HepG2 (cell line): ENCODE measurements around the gene CD7. TPM values are rescaled to one million over a fixed set of nuclear protein-coding genes. Genes with fewer than 3 reads are reported as not detected.

ENCODE experiments used
- ATAC-seq: fragments of 200-7000 bp; cut with Tn5 transposase; 3 replicates; pipeline ENCODE4 v1.9.1; 2020; ENCODE audit warnings: mild to moderate bottlenecking, moderate library complexity
- BruUV-seq: library from RNA; stranded (reverse); fragments of 400-500 nt; replicated peaks from 2 replicates; lab custom pipeline; 2021; lab: Mats Ljungman, UMichigan
- CTCF ChIA-PET: fragments of 300-600 bp; formaldehyde crosslinking; extraction: SDS; loops from one replicate; lab custom pipeline; 2021; ENCODE audit warnings: low total read pairs, inconsistent platforms, low intra/inter-chr PET ratio; lab: Yijun Ruan, JAX
- POLR2A ChIA-PET: fragments of 350-600 bp; sonication (Branson Sonifier 250); formaldehyde crosslinking; loops from one replicate; lab custom pipeline; 2020; ENCODE audit warnings: antibody characterized with exemption, inconsistent platforms; lab: Yijun Ruan, JAX
- DNase-seq: peaks from one replicate; pipeline ENCODE4 v3.0.0-alpha.2; 2015; ENCODE audit warnings: low spot score
- FAIRE-seq: peaks from 3 replicates; lab custom pipeline; 2011; peaks lifted over from hg19 to GRCh38; lab: Jason Lieb, UNC
- H2AFZ ChIP-seq: one replicate; pipeline ENCODE4 v1.6.1; 2011; ENCODE audit warnings: low read length, inconsistent platforms
- H3K27ac ChIP-seq: fragments of 300-600 bp; 3 replicates; pipeline ENCODE4 v1.8.0; 2011; ENCODE audit warnings: mixed run types, mild to moderate bottlenecking, mixed read lengths, low read length, inconsistent platforms; ENCODE audit not compliant: insufficient read depth; ENCODE audit errors: extremely low read length
- H3K27me3 ChIP-seq, 2 experiments: fragments of 200-600 bp in 1 of 2; 2 replicates in 1 of 2; 3 replicates in 1 of 2; pipeline versions ENCODE4 v1.6.0 to v1.8.0; 2011; ENCODE audit warnings: low read length in 2 of 2, mild to moderate bottlenecking in 2 of 2, moderate library complexity in 2 of 2, inconsistent platforms in 1 of 2; ENCODE audit not compliant: insufficient read depth in 2 of 2, control insufficient read depth in 1 of 2
- H3K36me3 ChIP-seq, 2 experiments: fragments of 200-600 bp in 1 of 2; replicated peaks in 1 of 2; 2 replicates in 1 of 2; 3 replicates in 1 of 2; pipeline versions ENCODE4 v1.5.1 to v1.8.0; 2011; ENCODE audit warnings: low read length in 2 of 2, inconsistent platforms in 1 of 2; ENCODE audit not compliant: insufficient read depth in 2 of 2, control insufficient read depth in 1 of 2
- H3K4me1 ChIP-seq: 2 replicates; pipeline ENCODE4 v1.5.1; 2012; ENCODE audit warnings: low read length, inconsistent platforms; ENCODE audit not compliant: insufficient read depth
- H3K4me2 ChIP-seq: 2 replicates; pipeline ENCODE4 v1.6.0; 2011; ENCODE audit warnings: low read depth, low read length, inconsistent platforms
- H3K4me3 ChIP-seq, 3 experiments: fragments of 200-600 bp in 1 of 3; sonication (generic), shearing (Covaris generic) in 1 of 3; replicated peaks in 1 of 3; 2 replicates each; pipeline ENCODE4 v1.5.1; 2011 to 2016; ENCODE audit warnings: low read length in 3 of 3, inconsistent platforms in 2 of 3, low read depth in 2 of 3, mild to moderate bottlenecking in 2 of 3, control low read depth in 1 of 3, mixed read lengths in 1 of 3; ENCODE audit not compliant: insufficient read depth in 1 of 3
- H3K79me2 ChIP-seq: one replicate; pipeline ENCODE4 v1.6.1; 2011; ENCODE audit warnings: low read length, inconsistent platforms; ENCODE audit not compliant: insufficient read depth
- H3K9ac ChIP-seq: 2 replicates; pipeline ENCODE4 v1.6.0; 2011; ENCODE audit warnings: mild to moderate bottlenecking, low read depth, low read length, inconsistent platforms; ENCODE audit not compliant: insufficient read depth
- H3K9me3 ChIP-seq: 2 replicates; pipeline ENCODE4 v1.5.1; 2012; ENCODE audit warnings: mild to moderate bottlenecking, low read length
- H4K20me1 ChIP-seq: 2 replicates; pipeline ENCODE4 v1.6.0; 2011; ENCODE audit warnings: inconsistent platforms, mild to moderate bottlenecking, low read length, moderate library complexity; ENCODE audit not compliant: insufficient read depth
- ASH2L ChIP-seq: fragments of 300-600, 200-600 bp; sonication (generic); IDR thresholded peaks from 2 replicates; pipeline ENCODE4 v1.7.0; 2017; ENCODE audit warnings: low read depth, mild to moderate bottlenecking, moderate library complexity, mixed read lengths, low read length; ENCODE audit not compliant: insufficient read length
- ETV5 ChIP-seq: IDR thresholded peaks from 2 replicates; pipeline ENCODE4 v1.6.1; 2018; ENCODE audit warnings: missing biosample characterization, missing genetic modification reagents, inconsistent platforms, borderline replicate concordance
- NBN ChIP-seq: fragments of 450-650 bp; conservative IDR thresholded peaks from 2 replicates; pipeline ENCODE4 v1.6.1; 2017
- NCOA5 ChIP-seq: sonication (generic); formaldehyde crosslinking; IDR thresholded peaks from 2 replicates; pipeline ENCODE4 v1.4.0; 2020; ENCODE audit warnings: missing genetic modification reagents
- NFIC ChIP-seq: IDR thresholded peaks from 2 replicates; pipeline ENCODE4 v1.6.1; 2012; ENCODE audit warnings: mild to moderate bottlenecking, low read length, inconsistent platforms
- NFKBIZ ChIP-seq: IDR thresholded peaks from 2 replicates; pipeline ENCODE4 v1.6.1; 2018; ENCODE audit warnings: missing genetic modification reagents, missing compliant biosample characterization
- PHF20 ChIP-seq: sonication (generic); formaldehyde crosslinking; IDR thresholded peaks from 2 replicates; pipeline ENCODE4 v1.5.0; 2020; ENCODE audit warnings: mild to moderate bottlenecking, missing genetic modification reagents
- POLR2G ChIP-seq: fragments of 200-400 bp; formaldehyde crosslinking; IDR thresholded peaks from 2 replicates; pipeline ENCODE4 v1.6.1; 2018; ENCODE audit warnings: mild to moderate bottlenecking, low read depth, low read length, moderate library complexity
- RBFOX2 ChIP-seq: fragments of 200-400 bp; formaldehyde crosslinking; IDR thresholded peaks from 2 replicates; pipeline ENCODE4 v1.6.1; 2017; ENCODE audit warnings: low read depth, mild to moderate bottlenecking, low read length
- XRCC5 ChIP-seq: fragments of 200-400 bp; formaldehyde crosslinking; optimal IDR thresholded peaks from 2 replicates; pipeline ENCODE3; 2017; ENCODE audit warnings: mild to moderate bottlenecking, low read length
- YY1 ChIP-seq: IDR thresholded peaks from 2 replicates; pipeline ENCODE4 v1.6.1; 2011; ENCODE audit warnings: low read length, low read depth, moderate library complexity, mild to moderate bottlenecking; ENCODE audit not compliant: insufficient read depth, insufficient replicate concordance
- ZNF580 ChIP-seq: IDR thresholded peaks from 2 replicates; pipeline ENCODE4 v1.6.1; 2016; ENCODE audit warnings: low read depth, borderline replicate concordance
- ZNF703 ChIP-seq: sonication (generic); formaldehyde crosslinking; IDR thresholded peaks from 2 replicates; pipeline ENCODE4 v1.5.1; 2020; ENCODE audit warnings: missing genetic modification reagents, mild to moderate bottlenecking, moderate library complexity, borderline replicate concordance
- WGBS: methylation state at CpG from one replicate; pipeline ENCODE4 v1.1.6; 2017; ENCODE audit warnings: low lambda C conversion rate; 5-methylcytosine and 5-hydroxymethylcytosine counted together
- in situ Hi-C: cut with HindIII; loops from 2 replicates; pipeline ENCODE4 v1.10.0; 2017; ENCODE audit warnings: low pct_unique_long_range_greater_than_20kb; ENCODE audit not compliant: extremely low pct_ligation_motif_present
- intact Hi-C: fragments of 100-400 bp; cut with micrococcal nuclease; formaldehyde crosslinking; loops from one replicate; pipeline ENCODE4 v1.10.0; 2022; ENCODE audit not compliant: unreplicated experiment
- polyA plus RNA-seq, 8 experiments: library from polyadenylated mRNA; depleted of rRNA in 3 of 8; stranded (reverse) in 7 of 8; unstranded in 1 of 8; fragments of >200 nt; fragmentation: Illumina TruSeq in 4 of 8; extraction: Trizol in 4 of 8; gene quantifications; 2 replicates each; pipeline versions ENCODE4 v1.2.1 to v1.2.3, GENCODE V29; 2011 to 2016; ENCODE audit warnings: low read depth in 4 of 8, missing spikeins in 1 of 8, mixed read lengths in 1 of 8; ENCODE audit not compliant: insufficient read depth in 1 of 8
- total RNA-seq, 5 experiments: library from RNA; depleted of rRNA; stranded (reverse); fragments of >200 nt; fragmentation: Illumina TruSeq; extraction: Trizol; gene quantifications; 2 replicates each; pipeline ENCODE4 v1.2.3, GENCODE V29; 2016; ENCODE audit warnings: low read depth in 1 of 5
- TF ChIP-seq, protein P1 (sequence below): sonication (generic); formaldehyde crosslinking; IDR thresholded peaks from 2 replicates; pipeline ENCODE4 v1.5.1; 2020; ENCODE audit warnings: mild to moderate bottlenecking, missing genetic modification reagents, moderate library complexity
- TF ChIP-seq, protein P2 (sequence below): IDR thresholded peaks from 2 replicates; pipeline ENCODE4 v1.6.1; 2012; ENCODE audit warnings: inconsistent platforms

CD7 gene
- total and polyA plus RNA-seq, 2 of the 13 experiments (the other 11 are each of a cell fraction or from before 2014, with no cell fraction given): 67.6 to 76.4 TPM

GRCh38 chr17:82339634-82340580 lies 22.5 kb upstream of the CD7 start (continued):
- TF ChIP-seq, protein P1, sequence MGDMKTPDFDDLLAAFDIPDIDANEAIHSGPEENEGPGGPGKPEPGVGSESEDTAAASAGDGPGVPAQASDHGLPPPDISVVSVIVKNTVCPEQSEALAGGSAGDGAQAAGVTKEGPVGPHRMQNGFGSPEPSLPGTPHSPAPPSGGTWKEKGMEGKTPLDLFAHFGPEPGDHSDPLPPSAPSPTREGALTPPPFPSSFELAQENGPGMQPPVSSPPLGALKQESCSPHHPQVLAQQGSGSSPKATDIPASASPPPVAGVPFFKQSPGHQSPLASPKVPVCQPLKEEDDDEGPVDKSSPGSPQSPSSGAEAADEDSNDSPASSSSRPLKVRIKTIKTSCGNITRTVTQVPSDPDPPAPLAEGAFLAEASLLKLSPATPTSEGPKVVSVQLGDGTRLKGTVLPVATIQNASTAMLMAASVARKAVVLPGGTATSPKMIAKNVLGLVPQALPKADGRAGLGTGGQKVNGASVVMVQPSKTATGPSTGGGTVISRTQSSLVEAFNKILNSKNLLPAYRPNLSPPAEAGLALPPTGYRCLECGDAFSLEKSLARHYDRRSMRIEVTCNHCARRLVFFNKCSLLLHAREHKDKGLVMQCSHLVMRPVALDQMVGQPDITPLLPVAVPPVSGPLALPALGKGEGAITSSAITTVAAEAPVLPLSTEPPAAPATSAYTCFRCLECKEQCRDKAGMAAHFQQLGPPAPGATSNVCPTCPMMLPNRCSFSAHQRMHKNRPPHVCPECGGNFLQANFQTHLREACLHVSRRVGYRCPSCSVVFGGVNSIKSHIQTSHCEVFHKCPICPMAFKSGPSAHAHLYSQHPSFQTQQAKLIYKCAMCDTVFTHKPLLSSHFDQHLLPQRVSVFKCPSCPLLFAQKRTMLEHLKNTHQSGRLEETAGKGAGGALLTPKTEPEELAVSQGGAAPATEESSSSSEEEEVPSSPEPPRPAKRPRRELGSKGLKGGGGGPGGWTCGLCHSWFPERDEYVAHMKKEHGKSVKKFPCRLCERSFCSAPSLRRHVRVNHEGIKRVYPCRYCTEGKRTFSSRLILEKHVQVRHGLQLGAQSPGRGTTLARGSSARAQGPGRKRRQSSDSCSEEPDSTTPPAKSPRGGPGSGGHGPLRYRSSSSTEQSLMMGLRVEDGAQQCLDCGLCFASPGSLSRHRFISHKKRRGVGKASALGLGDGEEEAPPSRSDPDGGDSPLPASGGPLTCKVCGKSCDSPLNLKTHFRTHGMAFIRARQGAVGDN (CRISPR knock-in tag): peak; percentile 30
- TF ChIP-seq NBN: no peak
- TF ChIP-seq, all 625 proteins: peak for 12

- Histone ChIP-seq H3K27me3 (no peaks in the 10 kb centered on the region), H3K4me2 (peak overlapping the region; percentile 90), H3K9ac (peak overlapping the region; percentile 75), H3K9me3 (no peaks in the 10 kb centered on the region), H3K27ac (peak overlapping the region; percentile 72), H3K36me3 (no peaks in the 10 kb centered on the region), H4K20me1 (no peaks in the 10 kb centered on the region), H2AFZ (peak overlapping the region; percentile 0), H3K79me2 (peaks cover 4% of the 10 kb centered on the region), H3K4me3 (peak overlapping the region; percentile 48 to 69 (median 56)), H3K4me1 (peaks cover 81% of the 10 kb centered on the region)
- intact Hi-C loops (loop anchor here (5.0 to 10.0 kb wide), 2 partner anchors 37 to 176 kb away; partner anchors contain the start of gene FOXK2), in situ Hi-C loops (no loop called here)
- DNase-seq: no peak
- peak; percentile 44 for ATAC-seq
- ChIA-PET CTCF (interaction anchor here (0.6 kb wide), 1 partner anchor 905 kb away, joined by 3 read pairs; no protein-coding TSS in a partner anchor), POLR2A (interaction anchor here (0.8 to 20.8 kb wide), 10 partner anchors 7 to 46 kb away, joined by 3 to 270 read pairs (median 6); partner anchors contain the start of gene CD7)
- 39% methylated on average over 29 of the region's 29 CpGs for WGBS
- FAIRE-seq: peak; percentile 53
- BruUV-seq: TSS peak; percentile 36
- TF ChIP-seq, protein P2, sequence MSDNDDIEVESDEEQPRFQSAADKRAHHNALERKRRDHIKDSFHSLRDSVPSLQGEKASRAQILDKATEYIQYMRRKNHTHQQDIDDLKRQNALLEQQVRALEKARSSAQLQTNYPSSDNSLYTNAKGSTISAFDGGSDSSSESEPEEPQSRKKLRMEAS: peak; percentile 38; the same call in 1 of the 2 replicates
- TF ChIP-seq RBFOX2 (peak; percentile 68), ETV5 (CRISPR knock-in tag) (peak; percentile 46; the same call in 1 of the 2 replicates), NFIC (no peak), ZNF703 (CRISPR knock-in tag) (no peak), YY1 (peak; percentile 72), XRCC5 (peak; percentile 14), ASH2L (peak; percentile 41), ZNF580 (0 out of 2 replicates have a peak, but pooled peaks have one; percentile 7), NFKBIZ (CRISPR knock-in tag) (peak; percentile 49; the same call in 1 of the 2 replicates), PHF20 (CRISPR knock-in tag) (peak; percentile 29; the same call in 1 of the 2 replicates), NCOA5 (CRISPR knock-in tag) (no peak), POLR2G (peak; percentile 70)
Measured at GRCh38 chr17:82338858-82339633, 21.6 kb upstream of the CD7 start.
